Measurements from ENCODE around the gene ZNF729.

The ZNF729 gene

DNA sequence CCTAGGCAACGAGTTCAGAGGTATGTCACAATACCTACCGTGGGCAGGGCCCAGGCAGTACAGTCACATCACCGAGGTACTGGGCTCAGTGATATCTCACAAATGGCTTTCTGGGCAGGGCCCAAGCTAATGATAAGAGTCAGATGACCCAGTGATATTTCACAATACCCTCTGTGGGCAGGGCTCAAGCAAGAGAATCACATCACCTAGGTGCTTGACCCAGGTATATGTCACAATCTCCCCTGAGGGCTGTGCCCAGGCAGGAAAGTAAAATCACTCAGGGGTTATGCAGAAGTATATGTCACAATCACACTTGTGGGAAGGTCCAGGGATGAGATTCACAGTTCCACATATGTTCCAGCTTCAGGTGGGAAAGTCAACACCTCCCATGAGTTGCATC, 45.3 kb downstream of the ZNF729 start:
- H3K79me2 ChIP-seq, result no peaks in the 10 kb centered on the region
- TF ChIP-seq, protein P1, sequence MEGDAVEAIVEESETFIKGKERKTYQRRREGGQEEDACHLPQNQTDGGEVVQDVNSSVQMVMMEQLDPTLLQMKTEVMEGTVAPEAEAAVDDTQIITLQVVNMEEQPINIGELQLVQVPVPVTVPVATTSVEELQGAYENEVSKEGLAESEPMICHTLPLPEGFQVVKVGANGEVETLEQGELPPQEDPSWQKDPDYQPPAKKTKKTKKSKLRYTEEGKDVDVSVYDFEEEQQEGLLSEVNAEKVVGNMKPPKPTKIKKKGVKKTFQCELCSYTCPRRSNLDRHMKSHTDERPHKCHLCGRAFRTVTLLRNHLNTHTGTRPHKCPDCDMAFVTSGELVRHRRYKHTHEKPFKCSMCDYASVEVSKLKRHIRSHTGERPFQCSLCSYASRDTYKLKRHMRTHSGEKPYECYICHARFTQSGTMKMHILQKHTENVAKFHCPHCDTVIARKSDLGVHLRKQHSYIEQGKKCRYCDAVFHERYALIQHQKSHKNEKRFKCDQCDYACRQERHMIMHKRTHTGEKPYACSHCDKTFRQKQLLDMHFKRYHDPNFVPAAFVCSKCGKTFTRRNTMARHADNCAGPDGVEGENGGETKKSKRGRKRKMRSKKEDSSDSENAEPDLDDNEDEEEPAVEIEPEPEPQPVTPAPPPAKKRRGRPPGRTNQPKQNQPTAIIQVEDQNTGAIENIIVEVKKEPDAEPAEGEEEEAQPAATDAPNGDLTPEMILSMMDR (IDR thresholded peaks at IDR 0.05), result no peak
- no peaks in the 10 kb centered on the region for H3K36me3 ChIP-seq (ENCODE audit: control insufficient read depth, insufficient read depth, low read length)
- H3K4me3 ChIP-seq (ENCODE audit: low read depth, low read length), result no peak overlapping the region
- no peaks in the 10 kb centered on the region for H3K4me1 ChIP-seq
- H3K9ac ChIP-seq, result no peak overlapping the region
- H3K27me3 ChIP-seq (ENCODE audit: control insufficient read depth, insufficient read depth, low read length), result no peaks in the 10 kb centered on the region
- H3K9me3 ChIP-seq (ENCODE audit: control insufficient read depth, low read length), result no peaks in the 10 kb centered on the region
- H3K27ac ChIP-seq, result no peak overlapping the region
- no peak overlapping the region for H2AFZ ChIP-seq
- H3K4me2 ChIP-seq (ENCODE audit: low read length), result no peak overlapping the region

DNA sequence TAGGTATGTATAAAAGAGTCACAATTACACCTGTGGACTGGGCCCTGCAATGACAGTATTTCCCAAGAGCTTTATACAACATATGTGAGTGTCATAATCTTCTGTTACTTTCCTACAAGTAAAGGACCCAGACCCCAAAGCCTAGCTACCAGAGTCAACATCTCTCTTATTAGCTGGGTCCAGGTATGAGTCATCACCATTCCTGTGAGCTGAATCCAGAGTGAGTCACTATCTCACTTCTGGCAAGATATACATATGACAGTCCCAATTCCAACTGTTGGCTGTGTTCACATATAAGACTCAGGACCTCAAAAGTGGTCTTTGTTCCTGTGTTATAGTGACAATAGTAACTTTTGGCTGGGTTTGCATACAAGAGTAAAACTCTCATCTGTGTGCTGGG, 46.7 kb downstream of the ZNF729 start:
- H3K9me3 ChIP-seq (ENCODE audit: control insufficient read depth, low read length), result no peaks in the 10 kb centered on the region

DNA sequence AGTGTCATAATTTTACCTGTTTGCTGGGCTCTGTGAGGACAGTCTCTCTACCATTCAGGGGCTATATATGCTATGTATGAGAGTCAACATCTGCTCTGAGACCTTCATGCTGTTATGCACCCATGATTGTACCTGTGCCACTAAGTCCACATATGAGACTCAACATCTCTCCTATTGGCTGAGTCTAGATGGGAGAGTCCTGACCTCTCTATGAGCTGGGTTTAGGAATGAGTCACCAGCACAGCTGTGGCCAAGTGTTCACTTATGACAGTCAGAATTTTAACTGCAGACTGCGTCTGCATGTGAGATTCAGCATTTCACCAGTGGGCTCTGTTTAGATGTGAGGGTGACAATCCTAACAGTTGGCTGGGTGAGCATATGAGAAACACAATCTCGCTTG, 49.5 kb downstream of the ZNF729 start:
- Histone ChIP-seq H3K9ac (no peak overlapping the region), H3K36me3 (ENCODE audit: control insufficient read depth, insufficient read depth, low read length) (no peaks in the 10 kb centered on the region), H3K4me2 (ENCODE audit: low read length) (no peak overlapping the region), H3K27me3 (ENCODE audit: control insufficient read depth, insufficient read depth, low read length) (no peaks in the 10 kb centered on the region), H3K4me3 (ENCODE audit: low read depth, low read length) (no peak overlapping the region), H3K79me2 (no peaks in the 10 kb centered on the region), H3K4me1 (no peaks in the 10 kb centered on the region), H3K9me3 (ENCODE audit: control insufficient read depth, low read length) (no peaks in the 10 kb centered on the region), H2AFZ (no peak overlapping the region), H3K27ac (no peak overlapping the region)
- TF ChIP-seq, protein P1 (IDR thresholded peaks at IDR 0.05), result no peak

More for the DNA sequence above, 46.7 kb downstream of the ZNF729 start:
- H3K4me3 ChIP-seq (ENCODE audit: low read depth, low read length), result no peak overlapping the region
- no peaks in the 10 kb centered on the region for H3K36me3 ChIP-seq (ENCODE audit: control insufficient read depth, insufficient read depth, low read length)
- H3K27ac ChIP-seq, result no peak overlapping the region
- H3K9ac ChIP-seq, result no peak overlapping the region
- no peak overlapping the region for H2AFZ ChIP-seq
- no peak overlapping the region for H3K4me2 ChIP-seq (ENCODE audit: low read length)
- no peaks in the 10 kb centered on the region for H3K79me2 ChIP-seq
- H3K27me3 ChIP-seq (ENCODE audit: control insufficient read depth, insufficient read depth, low read length), result no peaks in the 10 kb centered on the region
- H3K4me1 ChIP-seq, result no peaks in the 10 kb centered on the region
- TF ChIP-seq, protein P1 (IDR thresholded peaks at IDR 0.05), result no peak

DNA sequence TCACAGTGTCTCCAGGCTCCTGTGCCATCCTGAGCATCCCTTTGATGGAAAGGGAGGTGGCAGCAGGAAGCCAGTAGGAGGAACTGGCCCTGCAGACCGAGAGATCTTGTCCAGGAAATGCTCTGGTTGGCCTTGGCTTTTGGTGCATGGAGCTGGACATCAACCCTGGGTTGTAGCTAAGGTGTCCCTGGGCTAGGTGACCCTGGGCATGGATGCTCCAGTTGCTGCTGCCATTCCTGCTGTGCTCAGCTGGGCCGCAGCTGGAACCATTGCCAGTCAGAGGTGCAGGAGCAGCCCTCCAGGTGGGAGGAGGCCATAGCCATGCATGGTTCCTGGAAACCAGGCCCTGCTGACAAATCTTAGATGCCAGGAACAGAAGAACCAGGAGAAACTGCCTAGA, 68.4 kb downstream of the ZNF729 start:
- H3K9ac ChIP-seq, result no peak overlapping the region
- no peak overlapping the region for H3K4me2 ChIP-seq (ENCODE audit: low read length)
- H3K9me3 ChIP-seq (ENCODE audit: control insufficient read depth, low read length), result no peaks in the 10 kb centered on the region
- H3K4me3 ChIP-seq (ENCODE audit: low read depth, low read length), result no peak overlapping the region
- no peaks in the 10 kb centered on the region for H3K79me2 ChIP-seq
- H3K27me3 ChIP-seq (ENCODE audit: control insufficient read depth, insufficient read depth, low read length), result no peaks in the 10 kb centered on the region
- no peak overlapping the region for H2AFZ ChIP-seq
- H3K27ac ChIP-seq, result no peak overlapping the region
- no peaks in the 10 kb centered on the region for H3K4me1 ChIP-seq
- TF ChIP-seq, protein P1 (IDR thresholded peaks at IDR 0.05), result no peak
- no peaks in the 10 kb centered on the region for H3K36me3 ChIP-seq (ENCODE audit: control insufficient read depth, insufficient read depth, low read length)

Data from parathyroid adenoma (tissue), 2 donors.